ENCODE results near the gene NR6A1.

Gene NR6A1

DNA sequence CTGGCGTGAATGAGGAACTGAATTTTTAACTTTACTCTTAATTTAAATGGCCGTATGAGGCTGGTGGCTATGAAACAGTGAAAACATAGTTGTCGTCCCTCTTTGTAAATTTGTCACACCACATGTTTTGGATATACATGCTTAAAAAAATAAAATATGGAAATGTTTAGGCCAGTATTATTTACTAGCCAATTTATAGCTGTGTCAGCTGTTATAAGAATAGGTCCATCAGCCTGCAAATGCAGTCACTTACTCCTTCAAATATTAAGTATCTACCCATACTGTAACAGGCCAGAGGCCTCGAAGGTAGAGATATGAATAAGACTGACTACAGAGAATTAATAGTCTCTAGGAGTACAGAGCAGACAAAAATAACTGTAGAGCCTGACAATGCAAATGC is 30.0 kb downstream of the NR6A1 start:
- CTCF ChIA-PET: interaction anchor here (0.6 to 1.0 kb wide), 2 partner anchors 11 to 21 kb away, joined by 3 read pairs; no protein-coding TSS in a partner anchor
- no peaks in the 10 kb centered on the region for H3K36me3 ChIP-seq (ENCODE audit: control insufficient read depth in 2 of 2, insufficient read depth in 1 of 2, low read length in 2 of 2)
- no peak overlapping the region for H3K4me3 ChIP-seq (ENCODE audit: low read depth, low read length)
- POLR2A ChIA-PET: interaction anchor here (0.8 kb wide), 1 partner anchor 267 kb away, joined by 3 read pairs; no protein-coding TSS in a partner anchor
- TF ChIP-seq ZNF324 (tag by site-specific recombination; IDR thresholded peaks at IDR 0.05) (no peak), ZNF548 (tag by site-specific recombination; IDR thresholded peaks at IDR 0.05) (no peak), ZNF48 (tag by site-specific recombination; IDR thresholded peaks at IDR 0.05) (no peak), SP7 (tag by site-specific recombination; IDR thresholded peaks at IDR 0.05) (no peak), ZNF121 (tag by site-specific recombination; IDR thresholded peaks at IDR 0.05) (no peak), ZNF76 (tag by site-specific recombination; IDR thresholded peaks at IDR 0.05; ENCODE audit: borderline replicate concordance, low read depth) (no peak), ZNF654 (tag by site-specific recombination; IDR thresholded peaks at IDR 0.05; ENCODE audit: low read depth) (no peak), MEIS1 (CRISPR knock-in tag; IDR thresholded peaks at IDR 0.05; ENCODE audit: borderline replicate concordance) (no peak), TCF7L2 (IDR thresholded peaks at IDR 0.05; ENCODE audit: borderline replicate concordance, low read depth, low read length) (no peak), ZNF777 (tag by site-specific recombination; IDR thresholded peaks at IDR 0.05; ENCODE audit: borderline replicate concordance) (no peak), ZBTB8A (tag by site-specific recombination; IDR thresholded peaks at IDR 0.05) (no peak), ZNF621 (tag by site-specific recombination; IDR thresholded peaks at IDR 0.05) (no peak), ZNF157 (tag by site-specific recombination; IDR thresholded peaks at IDR 0.05) (no peak), ZNF529 (tag by site-specific recombination; IDR thresholded peaks at IDR 0.05; ENCODE audit: insufficient replicate concordance) (no peak), ZNF223 (tag by site-specific recombination; IDR thresholded peaks at IDR 0.05) (no peak)
- TF ChIP-seq, protein P1, sequence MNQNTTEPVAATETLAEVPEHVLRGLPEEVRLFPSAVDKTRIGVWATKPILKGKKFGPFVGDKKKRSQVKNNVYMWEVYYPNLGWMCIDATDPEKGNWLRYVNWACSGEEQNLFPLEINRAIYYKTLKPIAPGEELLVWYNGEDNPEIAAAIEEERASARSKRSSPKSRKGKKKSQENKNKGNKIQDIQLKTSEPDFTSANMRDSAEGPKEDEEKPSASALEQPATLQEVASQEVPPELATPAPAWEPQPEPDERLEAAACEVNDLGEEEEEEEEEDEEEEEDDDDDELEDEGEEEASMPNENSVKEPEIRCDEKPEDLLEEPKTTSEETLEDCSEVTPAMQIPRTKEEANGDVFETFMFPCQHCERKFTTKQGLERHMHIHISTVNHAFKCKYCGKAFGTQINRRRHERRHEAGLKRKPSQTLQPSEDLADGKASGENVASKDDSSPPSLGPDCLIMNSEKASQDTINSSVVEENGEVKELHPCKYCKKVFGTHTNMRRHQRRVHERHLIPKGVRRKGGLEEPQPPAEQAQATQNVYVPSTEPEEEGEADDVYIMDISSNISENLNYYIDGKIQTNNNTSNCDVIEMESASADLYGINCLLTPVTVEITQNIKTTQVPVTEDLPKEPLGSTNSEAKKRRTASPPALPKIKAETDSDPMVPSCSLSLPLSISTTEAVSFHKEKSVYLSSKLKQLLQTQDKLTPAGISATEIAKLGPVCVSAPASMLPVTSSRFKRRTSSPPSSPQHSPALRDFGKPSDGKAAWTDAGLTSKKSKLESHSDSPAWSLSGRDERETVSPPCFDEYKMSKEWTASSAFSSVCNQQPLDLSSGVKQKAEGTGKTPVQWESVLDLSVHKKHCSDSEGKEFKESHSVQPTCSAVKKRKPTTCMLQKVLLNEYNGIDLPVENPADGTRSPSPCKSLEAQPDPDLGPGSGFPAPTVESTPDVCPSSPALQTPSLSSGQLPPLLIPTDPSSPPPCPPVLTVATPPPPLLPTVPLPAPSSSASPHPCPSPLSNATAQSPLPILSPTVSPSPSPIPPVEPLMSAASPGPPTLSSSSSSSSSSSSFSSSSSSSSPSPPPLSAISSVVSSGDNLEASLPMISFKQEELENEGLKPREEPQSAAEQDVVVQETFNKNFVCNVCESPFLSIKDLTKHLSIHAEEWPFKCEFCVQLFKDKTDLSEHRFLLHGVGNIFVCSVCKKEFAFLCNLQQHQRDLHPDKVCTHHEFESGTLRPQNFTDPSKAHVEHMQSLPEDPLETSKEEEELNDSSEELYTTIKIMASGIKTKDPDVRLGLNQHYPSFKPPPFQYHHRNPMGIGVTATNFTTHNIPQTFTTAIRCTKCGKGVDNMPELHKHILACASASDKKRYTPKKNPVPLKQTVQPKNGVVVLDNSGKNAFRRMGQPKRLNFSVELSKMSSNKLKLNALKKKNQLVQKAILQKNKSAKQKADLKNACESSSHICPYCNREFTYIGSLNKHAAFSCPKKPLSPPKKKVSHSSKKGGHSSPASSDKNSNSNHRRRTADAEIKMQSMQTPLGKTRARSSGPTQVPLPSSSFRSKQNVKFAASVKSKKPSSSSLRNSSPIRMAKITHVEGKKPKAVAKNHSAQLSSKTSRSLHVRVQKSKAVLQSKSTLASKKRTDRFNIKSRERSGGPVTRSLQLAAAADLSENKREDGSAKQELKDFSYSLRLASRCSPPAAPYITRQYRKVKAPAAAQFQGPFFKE (tag by site-specific recombination; IDR thresholded peaks at IDR 0.05; ENCODE audit: borderline replicate concordance): no peak
- TF ChIP-seq, protein P2, sequence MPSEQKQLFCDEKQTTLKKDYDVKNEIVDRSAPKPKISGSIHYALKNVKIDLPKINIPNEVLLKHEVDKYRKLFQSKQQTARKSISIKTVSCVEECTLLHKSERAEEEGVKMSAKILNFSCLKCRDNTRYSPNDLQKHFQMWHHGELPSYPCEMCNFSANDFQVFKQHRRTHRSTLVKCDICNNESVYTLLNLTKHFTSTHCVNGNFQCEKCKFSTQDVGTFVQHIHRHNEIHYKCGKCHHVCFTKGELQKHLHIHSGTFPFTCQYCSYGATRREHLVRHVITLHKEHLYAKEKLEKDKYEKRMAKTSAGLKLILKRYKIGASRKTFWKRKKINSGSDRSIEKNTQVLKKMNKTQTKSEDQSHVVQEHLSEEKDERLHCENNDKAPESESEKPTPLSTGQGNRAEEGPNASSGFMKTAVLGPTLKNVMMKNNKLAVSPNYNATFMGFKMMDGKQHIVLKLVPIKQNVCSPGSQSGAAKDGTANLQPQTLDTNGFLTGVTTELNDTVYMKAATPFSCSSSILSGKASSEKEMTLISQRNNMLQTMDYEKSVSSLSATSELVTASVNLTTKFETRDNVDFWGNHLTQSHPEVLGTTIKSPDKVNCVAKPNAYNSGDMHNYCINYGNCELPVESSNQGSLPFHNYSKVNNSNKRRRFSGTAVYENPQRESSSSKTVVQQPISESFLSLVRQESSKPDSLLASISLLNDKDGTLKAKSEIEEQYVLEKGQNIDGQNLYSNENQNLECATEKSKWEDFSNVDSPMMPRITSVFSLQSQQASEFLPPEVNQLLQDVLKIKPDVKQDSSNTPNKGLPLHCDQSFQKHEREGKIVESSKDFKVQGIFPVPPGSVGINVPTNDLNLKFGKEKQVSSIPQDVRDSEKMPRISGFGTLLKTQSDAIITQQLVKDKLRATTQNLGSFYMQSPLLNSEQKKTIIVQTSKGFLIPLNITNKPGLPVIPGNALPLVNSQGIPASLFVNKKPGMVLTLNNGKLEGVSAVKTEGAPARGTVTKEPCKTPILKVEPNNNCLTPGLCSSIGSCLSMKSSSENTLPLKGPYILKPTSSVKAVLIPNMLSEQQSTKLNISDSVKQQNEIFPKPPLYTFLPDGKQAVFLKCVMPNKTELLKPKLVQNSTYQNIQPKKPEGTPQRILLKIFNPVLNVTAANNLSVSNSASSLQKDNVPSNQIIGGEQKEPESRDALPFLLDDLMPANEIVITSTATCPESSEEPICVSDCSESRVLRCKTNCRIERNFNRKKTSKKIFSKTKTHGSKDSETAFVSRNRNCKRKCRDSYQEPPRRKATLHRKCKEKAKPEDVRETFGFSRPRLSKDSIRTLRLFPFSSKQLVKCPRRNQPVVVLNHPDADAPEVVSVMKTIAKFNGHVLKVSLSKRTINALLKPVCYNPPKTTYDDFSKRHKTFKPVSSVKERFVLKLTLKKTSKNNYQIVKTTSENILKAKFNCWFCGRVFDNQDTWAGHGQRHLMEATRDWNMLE (tag by site-specific recombination; conservative IDR thresholded peaks at IDR 0.05; ENCODE audit: low read depth): no peak
- peaks cover 2% of the 10 kb centered on the region; the same call in 1 of the 2 replicates for H3K4me1 ChIP-seq (ENCODE audit: control insufficient read depth, insufficient read depth, low read length)
- no peaks in the 10 kb centered on the region for H3K9me3 ChIP-seq (ENCODE audit: control insufficient read depth, insufficient read depth, low read depth, low read length)
- H3K27ac ChIP-seq (ENCODE audit: extremely low read depth, low read depth, low read length): no peak overlapping the region

Measured in HEK293 (cell line).